ENCODE results near the gene FANCC.

Gene FANCC

DNA sequence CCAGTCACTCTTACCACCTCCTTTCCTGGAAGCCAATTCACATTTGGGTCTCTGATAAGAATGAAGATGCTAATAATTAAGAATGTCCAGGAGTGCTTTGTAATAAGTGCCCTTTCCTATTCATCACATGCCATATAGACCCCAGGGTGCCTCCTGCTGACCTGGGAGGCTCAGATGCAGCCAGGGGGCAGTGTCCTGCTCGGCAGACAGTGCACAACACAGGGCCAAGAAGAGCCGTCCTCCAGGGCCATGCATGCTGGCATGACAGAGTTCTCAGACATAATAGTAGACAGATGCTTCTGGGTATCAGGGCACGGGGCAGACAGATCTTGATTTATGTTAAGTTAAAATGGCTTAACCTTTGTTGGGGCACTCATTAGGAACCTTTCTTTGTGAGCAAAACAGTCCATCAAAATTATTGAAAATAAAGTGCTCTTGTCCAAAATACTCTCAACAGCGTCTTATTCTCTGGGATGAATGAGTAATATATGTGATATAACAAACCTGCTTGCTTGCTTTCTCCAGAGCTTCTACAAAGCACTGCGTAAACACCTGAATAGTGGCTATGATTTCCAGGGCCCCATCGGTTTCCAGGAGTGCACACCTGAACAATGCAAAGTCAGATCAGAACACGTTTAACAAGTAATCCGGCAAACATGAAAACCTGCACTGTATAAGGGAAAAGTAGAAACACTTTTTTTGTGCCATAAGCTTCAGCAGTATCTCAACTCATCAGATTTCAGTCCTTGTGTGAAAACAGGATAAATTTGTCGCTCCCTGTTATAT, 192.7 kb downstream of the FANCC start:
- no peak for DNase-seq (ENCODE audit: low spot score)

DNA sequence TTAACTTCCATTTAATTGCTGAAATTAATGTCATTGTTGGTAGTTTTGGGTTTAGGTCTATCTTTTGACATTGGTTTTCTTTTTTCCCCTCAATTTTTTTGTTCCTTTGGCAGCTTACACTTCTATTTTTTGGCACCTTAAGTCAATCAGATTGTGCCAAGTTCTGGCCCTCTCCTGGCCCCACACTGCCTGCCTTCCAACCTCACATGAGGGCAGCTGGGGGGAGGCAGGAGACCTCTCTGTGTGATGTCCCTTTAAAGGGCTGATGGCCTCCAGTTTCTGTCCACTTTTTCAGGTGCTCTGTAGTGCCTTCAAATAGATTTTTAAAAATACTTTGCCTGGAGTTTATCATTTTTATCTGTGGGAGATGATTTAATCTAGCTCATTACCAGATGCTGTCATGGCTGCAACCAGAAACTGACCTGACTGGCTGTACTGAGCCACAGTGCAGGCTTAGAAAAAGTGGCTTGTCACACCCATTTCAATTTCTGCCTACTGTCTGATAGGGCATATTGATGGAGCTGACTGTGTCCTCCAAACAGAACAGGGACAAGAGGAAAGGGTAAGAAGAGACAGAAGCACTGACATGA, 196.6 kb downstream of the FANCC start:
- no peak for DNase-seq (ENCODE audit: low spot score)

DNA sequence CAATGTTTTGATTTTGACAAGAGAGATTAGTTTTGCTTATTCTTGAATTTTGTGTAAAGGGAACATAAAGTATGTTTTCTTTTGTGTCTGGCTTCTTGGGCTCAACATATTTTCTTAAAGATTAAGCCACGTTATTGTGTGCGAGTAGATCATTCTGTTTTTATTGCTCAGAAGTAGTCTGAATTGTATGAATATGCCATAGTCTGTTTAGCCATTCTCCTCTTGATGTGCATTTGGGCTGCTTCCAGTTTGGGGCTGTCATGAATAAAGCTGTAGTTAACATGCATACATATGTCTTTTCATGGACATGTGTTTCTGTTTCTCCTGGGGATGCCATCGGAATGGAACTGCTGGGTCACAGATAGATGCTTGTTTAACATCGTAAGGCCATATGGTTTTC, 198.9 kb downstream of the FANCC start:
- no peak for DNase-seq (ENCODE audit: low spot score)

DNA sequence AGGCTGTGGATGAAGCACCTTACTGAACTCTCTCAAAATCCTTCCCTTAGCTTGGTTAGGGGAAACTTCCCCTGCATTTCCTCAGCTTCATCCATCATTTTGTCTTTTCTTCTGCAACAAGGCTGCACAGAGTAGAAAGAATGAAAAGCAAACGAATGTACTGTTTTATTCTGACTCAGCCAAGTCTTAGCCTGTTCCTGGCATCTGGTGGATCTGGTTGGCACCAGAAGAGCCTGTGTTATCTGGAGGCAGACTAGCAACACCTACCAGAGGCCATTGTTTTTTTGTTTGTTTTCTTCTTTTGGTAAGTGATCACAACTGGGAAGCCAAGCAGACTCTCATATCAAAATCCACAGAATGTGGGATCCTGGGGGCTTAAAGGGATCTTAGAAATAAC, 200.7 kb downstream of the FANCC start:
- DNase-seq (ENCODE audit: low spot score) = no peak

DNA sequence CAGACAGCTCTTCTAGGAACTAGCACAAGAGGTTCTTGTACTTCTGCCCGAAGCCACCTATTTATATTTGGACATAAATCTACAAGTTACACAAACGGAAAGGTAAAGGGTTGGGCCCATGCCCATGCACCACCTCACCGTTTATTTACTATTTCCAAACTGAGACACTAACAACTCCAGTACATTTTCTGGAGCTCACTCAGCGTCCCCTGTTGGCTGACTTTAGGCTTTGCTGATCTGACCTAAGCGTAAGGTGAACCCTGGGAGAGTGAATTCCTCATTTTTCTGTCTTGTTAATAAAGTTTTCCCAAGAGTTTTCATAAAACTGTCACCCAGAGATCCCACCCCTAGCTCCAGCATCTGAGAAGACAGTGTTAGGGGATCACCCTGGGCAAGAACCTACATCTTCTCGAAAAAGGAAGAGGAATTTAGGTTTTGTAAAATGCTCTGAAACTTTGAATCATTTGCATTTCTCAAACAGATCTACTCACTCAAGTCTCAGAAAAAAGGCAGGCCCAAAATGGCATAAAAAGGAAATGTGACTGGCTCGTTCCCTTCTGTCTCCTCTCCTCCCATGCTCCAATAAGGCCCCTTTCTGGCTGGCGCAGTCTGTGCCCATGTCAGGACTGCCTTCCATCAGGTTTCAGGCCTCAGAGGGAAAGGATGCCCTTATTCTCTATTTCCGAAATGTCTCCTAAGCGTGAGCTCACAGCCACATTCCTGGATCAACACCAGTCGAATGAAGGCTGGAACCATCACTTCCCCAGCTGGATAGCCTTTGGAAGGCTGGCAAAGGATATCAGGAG, 201.3 kb downstream of the FANCC start:
- DNase-seq (ENCODE audit: low spot score) = no peak

DNA sequence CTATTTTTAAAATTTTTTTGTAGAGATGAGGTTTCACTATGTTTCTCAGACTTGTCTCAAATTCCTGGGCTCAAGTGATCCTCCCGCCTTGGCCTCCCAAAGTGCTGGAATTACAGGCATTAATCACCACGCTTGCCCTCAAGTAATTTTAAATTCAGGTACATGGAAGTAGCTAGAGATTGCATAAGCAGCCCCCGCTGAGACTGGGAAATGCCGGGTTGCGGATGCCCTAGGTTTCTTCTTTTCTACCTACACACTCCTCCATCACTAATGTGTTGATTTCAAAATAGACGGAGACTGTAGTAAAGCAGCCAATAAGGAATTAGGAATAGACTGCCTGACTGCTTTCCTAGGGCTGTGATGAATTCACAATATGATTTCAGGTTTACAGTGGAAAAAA, 202.4 kb downstream of the FANCC start:
- no peak for DNase-seq (ENCODE audit: low spot score)

DNA sequence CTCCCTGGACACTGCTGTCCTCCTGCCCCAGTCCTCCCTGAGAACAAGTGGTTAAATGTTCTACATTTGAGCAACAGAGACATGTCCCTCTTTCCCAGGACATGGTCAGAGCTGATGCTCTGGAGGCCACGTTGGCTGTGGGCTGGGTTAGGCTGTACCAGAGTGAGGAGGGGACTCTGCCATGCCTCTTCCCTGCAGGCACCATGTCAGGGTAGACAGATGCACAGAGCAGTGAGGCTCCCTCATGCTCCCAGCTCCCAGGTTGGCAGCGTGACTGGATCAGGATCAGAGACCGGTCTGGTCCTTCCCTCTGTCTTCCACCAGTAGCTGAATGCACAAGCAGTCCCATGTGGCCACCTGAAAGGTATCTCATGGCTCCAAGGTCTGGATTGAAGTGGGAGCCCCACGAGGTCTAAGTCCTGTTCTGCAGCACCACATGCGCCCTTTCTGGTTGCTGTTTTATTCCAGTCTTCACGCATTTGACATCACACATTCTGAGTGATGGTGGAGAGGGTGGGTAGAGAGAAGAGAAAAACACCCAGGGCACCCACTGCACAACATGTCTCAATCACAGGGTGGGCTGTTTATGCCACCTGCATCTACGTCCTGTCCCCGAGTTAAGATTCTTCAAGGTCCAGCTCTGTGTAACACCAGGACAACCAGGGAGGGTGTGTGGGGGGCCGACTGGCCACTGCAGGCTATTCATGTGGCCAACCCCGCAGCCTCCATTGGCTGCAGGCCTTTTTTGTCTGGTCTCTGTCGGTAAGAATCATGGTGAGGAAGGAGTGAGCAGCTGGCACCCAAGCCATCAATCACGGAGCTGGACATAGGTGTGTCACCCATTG, 204.9 kb downstream of the FANCC start:
- no peak for DNase-seq (ENCODE audit: low spot score)

DNA sequence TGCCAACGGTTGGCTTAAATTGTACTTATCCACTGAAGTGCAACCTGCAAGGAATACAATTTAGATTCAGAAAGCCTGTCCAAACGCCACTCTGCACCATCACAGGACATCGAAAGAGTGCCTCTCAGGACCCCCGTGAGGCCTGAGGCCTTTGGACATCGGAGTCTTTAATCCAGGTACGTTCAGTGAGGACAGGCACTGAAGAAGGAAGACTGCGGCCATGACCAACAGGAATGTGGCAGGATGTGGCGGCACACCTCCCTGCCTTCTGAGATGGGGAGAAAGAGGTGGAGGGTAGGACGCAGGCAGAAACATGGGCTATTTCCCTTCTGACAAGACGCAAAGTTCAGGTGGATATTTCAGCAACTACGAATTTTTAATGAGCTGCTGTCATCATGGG, 205.8 kb downstream of the FANCC start:
- no peak for DNase-seq (ENCODE audit: low spot score)

DNA sequence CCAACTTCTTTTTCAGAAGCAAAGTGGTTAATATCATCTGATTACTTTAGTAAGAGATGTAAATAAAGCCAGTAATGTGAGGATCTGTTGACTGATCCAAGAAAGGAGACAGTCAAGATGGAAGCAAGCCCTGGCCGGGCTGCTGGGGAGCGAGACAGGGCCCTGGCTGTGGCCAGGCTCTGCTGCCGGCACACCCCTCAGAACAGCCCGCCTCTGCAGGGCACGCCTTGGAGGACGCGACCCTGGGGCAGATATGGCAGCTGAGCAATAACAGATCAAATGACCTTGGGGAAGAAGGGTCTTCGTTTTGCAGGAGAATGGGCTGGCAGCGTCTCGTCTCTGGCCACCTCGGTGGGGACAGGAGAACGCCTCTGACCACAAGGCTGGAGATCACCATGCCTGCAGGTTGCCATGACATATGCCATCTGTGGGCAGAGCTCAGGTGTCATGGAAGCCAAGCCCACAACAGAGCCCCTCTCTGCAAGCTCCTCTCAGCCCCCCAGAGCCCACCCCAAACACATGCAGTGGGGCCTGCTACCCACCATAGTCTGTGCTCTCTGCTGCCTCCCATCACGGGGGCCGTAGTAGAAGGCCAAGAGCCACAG, 206.5 kb downstream of the FANCC start:
- DNase-seq (ENCODE audit: low spot score) = no peak

DNA sequence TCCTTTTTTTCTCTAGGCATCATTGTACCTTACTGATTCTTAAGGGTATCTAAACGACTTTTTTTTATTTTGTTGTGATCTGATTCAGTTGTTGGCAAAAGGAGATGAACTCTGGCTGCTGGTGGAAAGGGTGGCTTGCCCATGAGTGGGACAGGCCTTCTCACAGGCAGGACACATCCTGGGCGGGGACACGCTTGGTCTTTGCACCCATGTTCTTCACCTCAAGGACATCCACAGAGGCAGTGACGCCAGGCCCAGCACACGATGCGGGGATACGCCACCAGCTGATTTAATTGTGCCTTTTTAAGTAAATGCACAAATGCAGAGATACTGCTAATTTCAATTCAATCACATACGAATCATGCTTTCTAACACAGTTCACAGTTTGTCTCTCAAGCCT, 208.1 kb downstream of the FANCC start:
- no peak for DNase-seq (ENCODE audit: low spot score)

DNA sequence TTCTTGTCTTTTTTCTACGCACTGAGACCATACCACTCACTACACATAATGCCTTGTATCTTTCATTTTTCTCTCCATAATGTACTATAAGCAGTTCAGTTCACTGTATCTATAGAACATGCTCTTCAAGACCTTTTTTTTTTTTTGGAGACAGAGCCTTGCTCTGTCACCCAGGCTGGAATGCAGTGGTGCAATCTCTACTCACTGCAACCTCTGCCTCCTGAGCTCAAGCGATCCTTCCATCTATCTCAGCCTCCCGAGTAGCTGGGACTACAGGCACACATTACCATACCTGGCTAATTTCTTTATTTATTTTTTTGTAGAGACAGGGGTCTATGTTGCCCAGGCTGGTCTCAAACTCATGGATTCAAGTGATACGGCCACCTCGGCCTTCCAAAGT, 208.7 kb downstream of the FANCC start:
- no peak for DNase-seq (ENCODE audit: low spot score)

DNA sequence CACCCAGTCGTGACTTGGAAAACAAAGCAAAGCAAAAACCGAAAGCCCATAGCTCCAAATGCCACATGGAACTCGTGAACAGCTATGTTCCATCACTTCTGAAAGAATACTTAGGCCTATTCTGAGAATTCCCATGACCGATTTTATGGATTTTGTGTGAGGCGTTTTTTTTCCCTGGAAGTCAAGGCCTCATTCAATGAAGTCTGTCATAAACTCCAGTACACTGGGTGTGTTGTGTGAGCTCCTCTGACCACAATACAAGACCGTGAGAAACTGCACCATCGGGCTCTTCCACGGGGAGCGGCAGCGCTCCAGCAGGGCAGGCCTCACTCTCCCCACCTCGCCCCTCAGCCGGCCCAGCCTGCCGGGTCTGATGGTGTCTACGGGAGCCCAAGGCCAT, 209.5 kb downstream of the FANCC start:
- no peak for DNase-seq (ENCODE audit: low spot score)

DNA sequence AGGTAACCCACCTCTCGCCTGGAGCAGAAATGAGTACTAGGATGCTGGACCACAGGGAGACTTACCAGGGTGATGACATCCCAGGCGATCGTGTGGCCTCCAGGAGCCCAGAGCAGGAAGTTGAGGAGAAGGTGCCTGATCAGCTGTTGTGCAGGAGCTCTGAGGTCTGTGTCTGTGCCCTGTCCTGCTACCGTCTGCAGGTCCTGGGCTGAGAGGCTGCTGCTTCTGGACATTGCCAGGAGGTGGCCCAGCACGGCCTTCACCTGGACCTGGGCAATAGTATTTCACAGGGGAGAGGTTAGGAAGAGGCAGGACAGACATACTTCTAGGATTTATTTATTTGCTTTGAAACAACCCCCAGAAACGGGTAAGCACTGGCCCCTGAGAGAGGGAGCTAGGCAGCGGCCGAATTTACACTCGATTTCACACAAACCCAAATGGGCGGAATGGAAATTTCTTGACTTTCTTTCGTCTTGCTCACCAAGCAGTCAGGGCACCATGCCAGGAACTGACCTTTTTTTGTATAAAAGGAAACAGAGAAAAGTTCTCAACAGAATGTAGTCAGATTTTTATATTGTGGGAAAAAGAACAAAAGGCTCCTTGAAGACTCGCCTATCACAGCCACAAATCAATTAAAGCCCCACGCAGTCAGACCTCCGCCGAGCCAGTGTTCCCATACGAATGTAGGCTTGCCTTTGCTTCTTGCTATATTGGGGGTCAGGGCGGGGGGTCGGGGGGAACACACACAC, 210.3 kb downstream of the FANCC start:
- no peak for DNase-seq (ENCODE audit: low spot score)

DNA sequence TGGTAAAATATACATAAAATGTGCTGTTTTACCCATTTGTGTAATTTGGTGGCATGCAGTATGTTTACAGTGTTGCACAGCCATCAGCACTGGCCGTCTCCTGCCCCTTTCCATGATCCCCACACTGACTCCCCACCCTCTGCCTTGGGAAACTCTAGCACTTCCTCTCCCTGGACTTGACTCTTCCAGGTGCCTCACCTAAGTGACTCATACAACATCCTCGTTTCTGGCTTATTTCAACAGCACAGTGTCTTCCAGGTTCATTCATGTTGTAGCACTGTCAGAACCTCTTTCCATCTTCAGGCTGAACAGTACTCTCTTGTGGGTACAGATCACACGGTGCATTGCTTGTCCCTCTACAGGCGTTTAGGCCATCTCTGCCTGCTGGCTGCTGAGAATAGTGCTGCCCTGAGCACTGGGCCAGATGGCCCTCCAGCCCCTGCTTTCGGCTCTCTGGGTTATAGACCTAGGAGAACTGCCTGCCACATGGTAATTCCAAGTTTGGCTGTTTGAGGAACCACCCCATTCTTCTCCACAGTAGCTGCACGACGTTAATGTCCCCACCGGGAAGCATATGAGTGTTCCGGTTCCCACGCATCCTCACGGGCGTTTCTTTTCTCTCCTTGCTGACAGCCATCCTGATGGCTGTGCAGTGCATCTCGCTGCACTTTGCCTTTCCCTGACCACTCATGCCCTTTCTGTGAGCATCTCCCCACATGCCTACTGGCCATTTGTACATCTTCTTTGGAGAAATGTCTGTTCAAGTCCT, 211.8 kb downstream of the FANCC start:
- DNase-seq (ENCODE audit: low spot score) = peak; percentile 38

DNA sequence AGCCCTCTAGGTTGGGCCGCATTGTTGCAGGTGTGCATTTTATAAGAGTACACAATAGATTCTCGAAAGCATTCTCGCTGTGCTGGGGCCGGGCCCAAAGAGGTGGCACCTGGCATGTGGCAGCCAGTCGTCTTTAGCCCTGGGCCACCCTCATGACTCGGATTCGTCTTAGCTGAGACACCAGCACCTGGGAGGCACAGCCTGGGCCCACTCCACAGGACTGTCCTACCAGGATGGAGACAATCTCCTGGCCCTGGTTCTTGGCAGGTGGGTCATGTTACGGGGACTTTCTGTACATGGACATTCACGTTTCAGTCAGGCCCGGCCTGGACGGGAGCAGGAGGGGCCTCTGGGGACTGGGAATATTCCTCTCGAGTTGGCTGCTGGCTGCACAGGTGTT, 212.5 kb downstream of the FANCC start:
- DNase-seq (ENCODE audit: low spot score) = no peak

DNA sequence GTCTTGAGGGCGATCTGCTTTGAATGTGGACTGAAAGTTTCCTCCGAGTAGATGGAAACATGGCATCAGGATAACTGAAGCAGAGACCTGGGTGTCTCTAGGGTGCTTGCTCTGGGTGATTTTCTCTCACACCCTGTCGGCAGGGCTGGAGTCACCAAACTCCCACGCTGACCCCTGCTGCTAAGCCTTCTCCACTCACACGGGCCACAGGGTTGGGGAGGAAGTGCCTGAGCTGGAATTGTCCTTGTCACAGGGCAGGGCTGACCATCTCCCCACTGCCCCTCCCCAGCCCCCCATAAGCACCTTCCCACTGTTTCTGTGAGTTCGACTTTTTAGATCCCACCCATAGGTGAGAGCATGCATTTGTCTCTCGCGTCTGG, 212.9 kb downstream of the FANCC start:
- no peak for DNase-seq (ENCODE audit: low spot score)

DNA sequence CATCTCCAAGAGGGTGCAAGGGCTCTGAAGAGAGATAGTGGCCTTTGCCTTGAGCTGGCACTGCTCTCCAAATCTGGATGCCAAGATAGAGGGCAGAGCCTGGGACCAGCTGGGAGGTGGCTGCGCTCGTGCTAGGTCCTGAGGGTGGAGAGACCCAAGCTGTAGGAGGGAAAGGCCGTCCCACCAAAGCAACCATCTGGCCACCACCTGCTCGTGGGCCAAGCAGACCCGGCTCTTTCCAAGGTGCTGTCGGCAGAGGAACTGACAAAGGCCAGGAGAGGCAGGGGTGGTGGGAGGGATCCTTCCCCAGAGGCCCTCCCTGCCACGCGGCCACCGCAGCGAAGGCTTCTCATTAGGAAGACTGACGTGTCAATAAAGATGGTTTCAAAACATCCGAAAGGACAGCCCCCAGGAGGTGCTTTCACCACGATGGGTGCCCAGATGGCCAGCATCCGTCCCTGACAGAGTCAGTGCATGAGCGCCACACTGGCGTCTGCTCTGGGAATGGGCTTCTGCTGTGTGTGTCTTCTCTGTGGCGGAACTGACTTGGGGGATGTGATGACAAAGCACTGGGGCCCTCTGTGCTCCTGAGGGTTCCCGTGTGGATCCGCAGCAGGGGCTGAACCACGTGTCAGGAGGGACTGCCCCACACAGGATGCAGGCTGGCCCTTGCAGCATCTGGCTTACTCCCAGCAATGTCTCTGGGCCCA, 213.5 kb downstream of the FANCC start:
- no peak for DNase-seq (ENCODE audit: low spot score)

DNA sequence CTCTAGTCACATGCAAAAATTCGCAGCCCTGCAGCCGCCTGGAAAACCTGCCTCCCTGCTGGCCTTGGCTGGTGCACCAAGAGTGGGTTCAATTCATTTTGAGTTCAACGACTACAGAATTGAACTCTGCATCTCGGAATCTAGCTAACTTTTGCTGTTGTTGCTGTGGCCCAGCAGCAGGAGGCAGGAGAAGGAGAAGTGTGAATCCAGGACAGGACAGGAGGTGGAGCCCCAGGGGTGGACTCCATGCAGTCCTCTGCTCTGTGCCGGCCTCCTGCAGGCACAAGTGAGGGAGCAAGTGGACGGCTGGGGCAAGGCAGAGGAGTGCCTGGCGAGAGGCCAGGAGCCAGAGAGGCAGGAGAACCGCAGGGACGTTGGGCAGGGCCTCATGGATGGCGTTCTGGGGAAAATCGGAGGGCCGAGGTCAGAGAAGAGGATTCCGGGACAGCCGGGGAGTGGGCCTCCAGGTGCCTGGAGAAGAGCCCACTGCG, 214.2 kb downstream of the FANCC start:
- DNase-seq (ENCODE audit: low spot score) = no peak

DNA sequence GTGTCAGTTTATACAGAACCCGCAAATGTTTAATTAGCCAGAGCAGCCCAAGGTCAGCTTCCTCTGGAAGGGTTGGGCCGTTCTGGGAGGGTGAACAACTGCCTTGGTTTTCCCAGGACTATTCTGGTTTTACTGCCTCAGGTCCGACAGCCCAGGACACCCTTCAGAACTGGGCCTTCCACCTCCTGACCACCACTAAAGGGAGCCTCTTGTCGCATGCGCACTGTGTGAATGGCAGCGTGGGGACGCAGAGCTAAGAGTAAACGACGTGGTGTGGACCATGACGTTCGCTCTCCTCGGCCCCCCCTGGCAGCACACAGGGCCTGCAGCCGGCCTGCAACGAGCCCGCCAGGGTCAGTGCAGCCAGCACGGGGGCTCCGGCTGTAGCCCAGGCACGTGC, 214.9 kb downstream of the FANCC start:
- no peak for DNase-seq (ENCODE audit: low spot score)

DNA sequence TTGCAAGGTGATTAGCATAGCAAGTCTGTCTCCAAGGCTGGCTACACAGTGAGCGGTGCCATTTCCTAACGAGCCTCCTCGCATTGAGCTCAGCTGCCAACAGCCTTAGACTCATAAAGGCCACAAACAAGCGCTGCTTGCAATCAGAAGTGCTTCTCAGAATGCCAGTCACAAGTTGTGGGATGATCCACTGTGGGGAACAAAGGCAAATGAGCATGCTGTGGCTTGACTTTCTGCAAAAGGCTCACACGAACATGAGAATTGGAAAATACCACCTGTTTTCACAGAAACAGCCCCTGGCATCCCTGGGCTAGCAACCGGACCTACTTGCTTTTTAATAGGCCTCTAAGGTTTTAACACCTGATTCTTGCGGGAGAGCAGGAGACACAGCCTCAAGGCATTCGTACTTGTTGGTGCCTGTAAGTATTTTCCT, 215.5 kb downstream of the FANCC start:
- no peak for DNase-seq (ENCODE audit: low spot score)
